Mucosa of rectum (tissue), 2 donors: ENCODE data around the gene MEN1.
A peak's percentile ranks its signal among the peaks of the same experiment; 100 is the strongest.

Experiments
- H3K27ac ChIP-seq, 2 donors: one replicate each; pipeline ENCODE4 v1.7.0; 2013; ENCODE audit warnings: inconsistent platforms in 2 of 2, low read depth in 2 of 2, low read length in 2 of 2
- H3K27me3 ChIP-seq, 2 donors: one replicate each; pipeline ENCODE4 v1.7.0; 2013; ENCODE audit warnings: low read length in 2 of 2; ENCODE audit not compliant: control insufficient read depth in 2 of 2, insufficient read depth in 2 of 2
- H3K36me3 ChIP-seq, 2 donors: one replicate each; pipeline ENCODE4 v1.7.0; 2013; ENCODE audit warnings: low read length in 2 of 2; ENCODE audit not compliant: control insufficient read depth in 2 of 2, insufficient read depth in 2 of 2
- H3K4me1 ChIP-seq, 2 donors: one replicate each; pipeline ENCODE4 v1.7.0; 2013; ENCODE audit warnings: low read length in 2 of 2, mild to moderate bottlenecking in 1 of 2; ENCODE audit not compliant: control insufficient read depth in 2 of 2, insufficient read depth in 2 of 2
- H3K4me3 ChIP-seq, 2 donors: one replicate each; pipeline ENCODE4 v1.7.0; 2013; ENCODE audit warnings: low read length in 2 of 2
- H3K9ac ChIP-seq, 2 donors: one replicate each; pipeline ENCODE4 v1.7.0; 2013; ENCODE audit warnings: low read length in 2 of 2, low read depth in 1 of 2, mild to moderate bottlenecking in 1 of 2
- H3K9me3 ChIP-seq, 2 donors: one replicate each; pipeline ENCODE4 v1.7.0; 2013; ENCODE audit warnings: low read length in 2 of 2; ENCODE audit not compliant: control insufficient read depth in 2 of 2
- donor health status: healthy.
- donor health status: Normal muscosa, but diverticular disease.

Gene MEN1

DNA sequence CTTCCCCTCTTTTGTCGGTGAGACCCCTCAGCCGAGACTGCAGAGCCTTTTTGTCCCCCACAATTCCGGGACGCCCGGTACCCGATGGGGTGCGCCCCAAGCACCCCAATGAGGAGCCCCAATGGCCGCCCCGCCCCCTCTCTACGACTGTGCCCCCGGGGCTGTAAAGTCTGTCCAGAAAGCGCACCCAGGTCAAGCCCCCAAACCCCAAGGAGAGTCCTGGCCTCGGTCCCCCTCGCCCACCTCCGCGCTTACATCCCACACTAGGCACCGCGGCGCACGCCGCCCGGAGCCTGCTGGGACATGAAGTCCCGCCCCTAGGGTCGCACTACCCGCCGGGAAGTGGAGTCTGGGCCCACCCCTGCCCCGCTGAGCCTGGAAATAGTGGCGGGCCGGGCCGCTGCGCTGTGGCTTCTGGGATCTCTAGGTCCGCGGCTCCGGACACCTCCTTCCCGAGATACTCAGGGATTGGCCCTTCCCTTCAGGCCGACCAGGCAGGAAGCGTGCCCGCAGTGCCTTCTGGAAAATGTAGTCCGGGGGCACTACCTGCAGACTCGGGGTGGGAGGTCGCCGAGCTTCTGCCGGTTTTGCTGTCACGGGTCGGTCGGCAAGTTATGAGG lies at the start of gene MEN1:
TSS of gene MEN1 (minus strand) at position 281 of the 620 bp plus-strand sequence. CDS start 442 bp downstream, outside the sequence.
- Histone ChIP-seq H3K36me3 (peaks cover 2 to 8% of the 10 kb centered on the region in 2 donors), H3K9ac (peak within 1 kb of the TSS; percentile 74 to 76), H3K4me1 (peaks cover 9 to 10% of the 10 kb centered on the region in 2 donors), H3K27ac (peak within 1 kb of the TSS; percentile 77 to 80), H3K4me3 (peak within 1 kb of the TSS; percentile 79 to 80), H3K27me3 (no peaks in the 10 kb centered on the region), H3K9me3 (no peaks in the 10 kb centered on the region)

DNA sequence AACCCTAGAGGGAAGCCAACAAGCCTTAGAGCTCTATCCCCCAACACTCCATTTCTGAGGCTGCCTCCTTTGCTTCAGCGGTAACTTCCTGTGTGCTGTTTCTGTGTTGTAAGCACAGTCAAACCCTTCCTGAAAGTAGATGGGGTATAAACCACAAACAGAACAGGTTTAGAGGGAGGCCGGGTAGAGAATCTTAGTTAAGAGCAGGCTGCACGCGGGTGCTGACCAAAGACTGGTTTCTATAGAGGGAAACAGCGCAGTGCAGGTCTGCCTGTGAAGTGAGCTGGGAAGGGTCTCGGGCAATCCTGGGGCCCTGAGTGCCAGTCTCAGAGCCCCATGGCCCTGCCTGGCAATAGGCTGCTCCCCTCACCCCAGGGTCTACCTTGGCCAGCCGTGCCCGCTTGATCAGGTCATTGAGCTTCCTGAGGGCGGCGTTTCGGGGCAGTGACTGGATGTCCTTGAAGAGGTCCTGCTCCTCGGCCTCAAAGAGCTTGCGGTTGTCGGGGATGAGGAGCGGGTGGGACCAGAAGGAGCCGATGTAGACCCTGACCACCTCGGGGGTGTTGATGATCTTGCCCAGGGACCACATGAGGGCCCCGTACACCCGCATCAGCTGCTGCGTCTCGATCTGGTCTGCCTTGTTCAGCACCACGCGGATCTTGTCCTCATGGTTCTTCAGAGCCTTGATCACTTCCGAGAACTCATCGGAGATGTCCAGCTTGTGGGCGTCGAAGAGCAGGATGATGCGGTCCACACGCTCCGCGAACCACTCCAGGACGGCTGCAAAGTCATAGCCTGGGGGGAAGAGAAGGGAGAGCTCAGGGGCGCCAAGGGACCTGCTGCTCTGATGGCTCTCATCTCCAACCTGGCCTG lies 49.4 kb upstream of the MEN1 start:
- peak overlapping the region; percentile 13 to 26 for H3K9ac ChIP-seq
- peak overlapping the region in 1 of 2 donors; percentile 15 for H3K4me3 ChIP-seq
- peaks cover 21 to 22% of the 10 kb centered on the region in 2 donors for H3K36me3 ChIP-seq
- H3K27ac ChIP-seq: peak overlapping the region; percentile 58 to 82
- no peaks in the 10 kb centered on the region for H3K9me3 ChIP-seq
- no peaks in the 10 kb centered on the region for H3K27me3 ChIP-seq
- peaks cover 58 to 63% of the 10 kb centered on the region in 2 donors for H3K4me1 ChIP-seq

DNA sequence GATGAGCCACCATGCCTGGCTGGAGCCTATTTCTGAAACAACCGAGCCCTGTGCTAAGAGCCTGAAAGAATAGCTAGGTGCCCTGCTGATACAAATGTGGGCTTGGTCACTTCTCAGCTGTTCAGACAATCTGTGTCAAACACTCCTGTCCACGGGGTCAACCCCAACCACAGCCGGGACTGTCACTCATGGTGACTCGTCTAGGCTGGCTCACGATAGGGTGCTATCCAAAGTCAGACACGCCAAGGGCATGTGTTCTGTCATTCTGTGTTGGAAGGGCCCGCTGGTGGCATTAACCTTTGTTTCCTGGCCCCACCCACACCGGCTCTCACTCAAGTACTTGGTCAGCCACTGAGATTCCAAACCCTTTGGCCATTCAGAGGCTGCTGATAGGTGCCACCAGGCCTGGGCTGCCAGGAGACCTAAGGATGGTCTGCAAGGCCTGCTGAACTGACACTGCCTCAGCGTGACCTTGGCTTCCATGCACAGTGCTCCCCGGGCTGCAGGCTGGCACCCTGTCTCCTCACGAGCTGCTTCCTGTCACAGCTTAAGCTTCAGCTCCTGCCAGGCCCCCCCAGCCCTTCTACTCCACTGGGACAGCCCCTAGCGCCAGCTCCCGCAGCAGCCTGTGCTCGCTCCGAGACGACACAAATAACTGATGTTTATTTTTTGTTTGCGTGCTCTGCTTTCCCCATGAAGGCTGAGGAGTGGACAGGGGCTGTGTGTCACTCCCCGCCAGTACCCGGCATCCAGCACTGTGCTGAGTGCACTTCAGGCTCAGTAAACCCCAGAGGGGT lies 48.3 kb upstream of the MEN1 start:
- no peaks in the 10 kb centered on the region for H3K27me3 ChIP-seq
- H3K4me3 ChIP-seq: no peak overlapping the region
- peaks cover 58 to 65% of the 10 kb centered on the region in 2 donors for H3K4me1 ChIP-seq
- peak overlapping the region; percentile 52 to 82 for H3K27ac ChIP-seq
- no peaks in the 10 kb centered on the region for H3K9me3 ChIP-seq
- peaks cover 32 to 34% of the 10 kb centered on the region in 2 donors for H3K36me3 ChIP-seq
- H3K9ac ChIP-seq: no peak overlapping the region

DNA sequence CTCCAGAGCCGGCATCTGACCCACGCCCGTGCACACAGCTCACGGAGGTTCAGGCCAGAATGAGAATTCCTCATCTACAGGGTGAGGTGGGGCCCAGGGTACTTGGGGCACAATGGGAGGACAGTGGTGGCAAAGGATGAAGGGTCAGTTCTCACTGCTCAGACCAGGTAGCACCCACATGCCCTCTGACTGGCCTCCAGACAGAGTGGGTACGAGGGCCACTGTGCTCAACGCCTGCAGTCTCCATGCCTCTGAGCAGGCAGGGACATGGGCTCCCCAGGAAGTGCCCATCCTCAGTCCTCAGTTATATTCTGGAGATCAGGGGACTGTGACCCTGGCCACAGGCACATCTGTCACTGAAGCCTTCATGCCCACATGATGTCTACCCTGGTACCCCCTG lies 47.1 kb upstream of the MEN1 start:
- no peak overlapping the region for H3K9ac ChIP-seq
- peaks cover 56 to 66% of the 10 kb centered on the region in 2 donors for H3K4me1 ChIP-seq
- H3K4me3 ChIP-seq: no peak overlapping the region
- no peaks in the 10 kb centered on the region for H3K9me3 ChIP-seq
- peaks cover 38 to 39% of the 10 kb centered on the region in 2 donors for H3K36me3 ChIP-seq
- peak overlapping the region in 1 of 2 donors; percentile 48 for H3K27ac ChIP-seq
- no peaks in the 10 kb centered on the region for H3K27me3 ChIP-seq

DNA sequence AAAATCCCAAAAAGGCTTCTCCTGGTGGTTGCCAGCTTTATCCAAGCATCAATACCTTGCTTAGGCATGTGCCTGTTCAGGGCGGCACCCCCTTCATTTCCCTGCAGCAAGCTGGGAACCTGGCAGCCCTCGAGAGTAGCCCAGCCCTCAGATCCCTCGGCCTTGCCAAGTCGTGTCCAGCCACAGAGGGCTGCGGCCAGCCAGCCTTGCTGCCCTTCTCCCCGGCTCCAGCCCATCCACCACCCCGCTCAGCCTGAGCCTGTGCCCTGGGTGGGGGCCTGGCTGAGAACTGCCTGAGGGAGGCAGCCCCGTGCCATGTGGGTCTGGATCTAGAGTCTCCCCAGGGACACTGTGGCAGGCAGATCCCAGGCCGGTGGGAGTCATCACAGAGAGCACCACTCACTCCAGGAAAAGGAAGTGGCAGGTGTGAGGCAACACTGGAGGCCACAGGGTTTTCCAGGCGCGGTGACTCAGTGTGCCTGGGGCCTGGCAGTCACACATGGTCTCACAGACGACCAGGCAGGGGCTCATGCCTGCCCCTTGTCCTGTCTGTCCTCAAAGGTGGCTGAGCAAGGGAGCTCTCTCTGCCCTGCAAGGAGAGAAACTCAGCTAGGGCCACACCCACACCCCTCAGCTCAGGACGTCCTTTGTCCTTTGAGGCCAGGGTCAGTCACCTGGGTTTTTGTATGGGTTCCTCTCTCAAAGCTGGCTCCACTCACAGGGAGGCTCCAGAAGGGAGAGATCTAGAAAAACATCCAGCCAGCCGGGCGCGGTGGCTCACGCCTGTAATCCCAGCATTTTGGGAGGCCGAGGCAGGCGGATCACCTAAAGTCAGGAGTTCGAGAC lies 46.3 kb upstream of the MEN1 start:
- H3K36me3 ChIP-seq: peaks cover 38 to 40% of the 10 kb centered on the region in 2 donors
- H3K9me3 ChIP-seq: no peaks in the 10 kb centered on the region
- peaks cover 63 to 64% of the 10 kb centered on the region in 2 donors for H3K4me1 ChIP-seq
- no peak overlapping the region for H3K4me3 ChIP-seq
- H3K27ac ChIP-seq: peak overlapping the region; percentile 72 to 77
- H3K27me3 ChIP-seq: no peaks in the 10 kb centered on the region
- peak overlapping the region in 1 of 2 donors; percentile 6 for H3K9ac ChIP-seq

DNA sequence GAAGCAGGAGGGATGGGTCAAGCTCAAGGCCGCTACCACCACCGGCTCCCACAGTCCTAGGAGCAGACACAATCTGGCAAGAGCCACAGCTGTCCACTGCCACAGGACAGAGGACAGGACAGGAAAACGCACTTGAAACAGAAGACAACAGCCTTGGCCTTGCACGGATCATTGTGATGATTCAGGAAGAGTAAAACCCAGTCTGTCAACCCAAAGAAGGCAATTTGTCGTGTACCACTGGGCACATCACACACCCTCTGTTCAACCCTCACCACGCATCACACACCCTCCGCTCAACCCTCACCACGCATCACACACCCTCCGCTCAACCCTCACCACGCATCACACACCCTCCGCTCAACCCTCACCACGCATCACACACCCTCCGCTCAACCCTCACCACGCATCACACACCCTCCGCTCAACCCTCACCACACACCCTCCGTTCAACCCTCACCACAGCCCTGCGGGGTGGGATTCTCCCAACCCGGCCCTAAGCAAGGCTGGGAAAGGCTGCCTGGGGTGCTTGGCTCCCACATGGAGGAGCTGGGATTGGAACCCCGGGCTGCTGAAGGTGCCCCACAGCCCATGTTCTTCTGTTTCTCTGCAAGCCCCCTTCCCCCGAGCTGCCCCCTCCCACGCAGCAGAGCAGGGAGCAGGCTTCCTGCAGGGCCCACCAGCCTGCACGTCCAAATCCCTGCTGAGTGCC lies 45.4 kb upstream of the MEN1 start:
- peak overlapping the region; percentile 72 to 77 for H3K27ac ChIP-seq
- H3K9me3 ChIP-seq: no peaks in the 10 kb centered on the region
- H3K4me1 ChIP-seq: peaks cover 64 to 67% of the 10 kb centered on the region in 2 donors
- peak overlapping the region in 1 of 2 donors; percentile 28 for H3K9ac ChIP-seq
- peaks cover 38 to 40% of the 10 kb centered on the region in 2 donors for H3K36me3 ChIP-seq
- H3K4me3 ChIP-seq: no peak overlapping the region
- no peaks in the 10 kb centered on the region for H3K27me3 ChIP-seq

DNA sequence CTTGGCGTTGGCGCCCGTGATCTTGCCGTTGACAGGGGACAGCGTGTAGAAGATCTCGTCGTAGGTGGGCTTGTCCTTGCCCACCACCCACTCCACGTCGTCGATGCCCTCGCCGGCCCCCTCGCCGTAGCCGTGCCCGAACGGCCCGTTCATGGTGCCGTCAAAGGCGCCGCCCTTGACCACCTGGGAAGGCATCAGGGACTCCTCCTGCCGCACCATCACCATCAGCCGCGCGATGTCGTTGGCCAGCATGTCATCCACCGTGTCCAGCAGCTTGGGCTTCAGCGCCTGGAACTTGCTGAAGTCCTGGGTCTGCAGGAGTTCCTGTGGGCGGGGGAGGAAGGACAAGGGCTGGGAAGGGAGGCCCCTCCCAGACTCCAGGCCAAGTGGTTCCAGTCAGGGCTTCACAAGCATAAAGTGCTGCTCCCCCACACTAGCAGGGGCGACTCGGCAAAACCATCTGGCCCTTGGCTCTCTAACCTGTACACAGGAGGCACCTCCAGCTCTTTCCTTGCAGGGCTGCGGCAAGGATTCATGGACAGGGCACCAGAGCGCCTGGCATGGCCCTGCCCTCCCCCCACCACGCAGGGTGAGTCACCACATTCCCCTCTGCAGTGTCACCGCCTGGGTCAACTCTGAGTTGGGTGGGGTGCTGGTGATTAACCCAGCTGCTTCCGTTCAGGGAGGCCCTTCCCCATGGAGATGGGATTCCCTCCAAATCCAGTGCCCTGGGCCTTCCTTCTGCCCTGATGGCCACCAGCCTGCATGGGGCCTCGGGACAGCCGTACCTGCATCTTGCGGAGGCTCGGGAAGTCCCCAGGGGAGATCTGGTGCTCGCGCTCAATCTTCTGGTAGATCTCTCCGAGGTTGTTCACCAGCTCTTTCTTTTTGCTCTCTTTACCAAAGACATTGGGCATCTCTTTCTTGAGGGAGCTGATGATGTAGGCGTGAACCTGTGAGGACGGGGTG lies 44.5 kb upstream of the MEN1 start:
- H3K9ac ChIP-seq: peak overlapping the region; percentile 32 to 52
- H3K27ac ChIP-seq: peak overlapping the region; percentile 72 to 77
- H3K27me3 ChIP-seq: no peaks in the 10 kb centered on the region
- H3K9me3 ChIP-seq: no peaks in the 10 kb centered on the region
- H3K36me3 ChIP-seq: peaks cover 36 to 37% of the 10 kb centered on the region in 2 donors
- peaks cover 61 to 67% of the 10 kb centered on the region in 2 donors for H3K4me1 ChIP-seq
- H3K4me3 ChIP-seq: peak overlapping the region; percentile 6 to 13

DNA sequence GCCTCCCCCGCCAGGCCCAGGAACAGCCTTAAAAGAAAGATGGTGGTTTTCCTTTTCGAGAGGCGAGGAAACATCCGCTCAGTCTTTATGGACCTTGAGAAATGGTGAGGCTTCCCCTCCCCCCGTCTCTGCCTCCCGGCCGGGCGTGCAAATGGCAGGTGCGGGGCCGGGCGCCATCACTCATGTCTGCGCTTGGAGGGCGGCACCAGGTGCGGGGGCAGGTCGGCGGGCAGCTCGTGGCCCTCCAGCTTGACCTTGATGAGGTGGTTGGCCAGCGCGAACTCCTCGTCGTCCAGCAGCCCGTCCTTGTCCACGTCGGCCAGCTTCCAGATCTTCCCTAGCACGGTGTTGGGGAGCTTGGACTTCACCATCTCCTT lies 43.8 kb upstream of the MEN1 start:
- peak overlapping the region; percentile 72 to 77 for H3K27ac ChIP-seq
- peaks cover 31 to 32% of the 10 kb centered on the region in 2 donors for H3K36me3 ChIP-seq
- H3K9ac ChIP-seq: peak overlapping the region in 1 of 2 donors; percentile 52
- no peaks in the 10 kb centered on the region for H3K9me3 ChIP-seq
- no peaks in the 10 kb centered on the region for H3K27me3 ChIP-seq
- H3K4me3 ChIP-seq: peak overlapping the region in 1 of 2 donors; percentile 6
- H3K4me1 ChIP-seq: peaks cover 64 to 70% of the 10 kb centered on the region in 2 donors
